HS-5 (cell line): Measurements from ENCODE around the gene KIAA1671.
"Not testable (repeated sequence)": the region's sequence is repeated elsewhere in the genome, so short reads cannot be mapped to it uniquely, and the experiment has no call there.

Experiments
- DNase-seq: peaks from one replicate; pipeline ENCODE4 v3.0.0-alpha.2; 2012; ENCODE audit warnings: low read depth

The KIAA1671 gene

DNA sequence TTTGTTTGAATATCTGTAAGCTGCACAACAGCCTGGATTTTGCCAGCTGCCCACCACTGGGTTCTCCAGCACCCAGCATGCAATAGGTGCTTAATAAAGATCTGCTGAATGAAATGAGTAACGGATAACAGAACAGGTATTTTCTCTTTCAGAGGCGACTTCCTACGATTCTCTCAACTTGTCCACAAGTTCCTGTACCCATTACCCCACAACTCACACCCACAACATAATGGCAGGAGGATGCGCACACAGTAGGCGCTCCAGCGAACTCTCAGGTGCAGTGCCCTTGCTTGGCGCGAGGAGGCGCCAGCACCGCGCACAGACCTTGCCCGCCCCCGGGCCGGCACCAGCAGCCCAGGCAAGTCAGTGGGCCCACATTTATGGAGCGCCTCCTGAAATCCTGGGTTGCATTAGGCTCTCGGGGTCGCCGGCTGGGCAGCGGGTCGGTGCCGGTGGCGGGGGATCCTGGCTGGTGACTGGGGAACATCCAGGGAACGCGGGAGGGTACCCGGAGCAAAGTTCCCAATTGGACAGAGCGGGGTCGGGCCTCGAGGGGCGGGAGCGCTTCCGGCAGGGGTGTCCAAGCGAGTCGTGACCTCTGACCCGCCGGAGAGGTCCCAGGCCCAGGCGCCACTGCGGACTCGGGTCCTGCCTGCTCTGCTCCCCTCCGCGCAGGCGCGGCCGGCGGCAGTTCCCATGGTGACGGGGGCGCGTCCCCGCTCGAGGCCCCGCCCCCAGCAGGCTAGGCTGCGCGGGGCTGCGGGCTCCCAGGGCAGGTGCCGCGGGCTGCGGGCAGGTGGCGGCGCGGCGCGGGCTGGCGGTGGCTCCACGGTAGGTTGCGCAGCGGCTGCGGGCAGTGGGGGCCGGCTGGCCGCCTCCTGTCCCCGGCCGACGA is at the start of gene KIAA1671:
TSS of gene KIAA1671 (plus strand) at position 775 of the 895 bp plus-strand sequence. CDS start 75,284 bp downstream, outside the sequence.
- DNase-seq = no peak

DNA sequence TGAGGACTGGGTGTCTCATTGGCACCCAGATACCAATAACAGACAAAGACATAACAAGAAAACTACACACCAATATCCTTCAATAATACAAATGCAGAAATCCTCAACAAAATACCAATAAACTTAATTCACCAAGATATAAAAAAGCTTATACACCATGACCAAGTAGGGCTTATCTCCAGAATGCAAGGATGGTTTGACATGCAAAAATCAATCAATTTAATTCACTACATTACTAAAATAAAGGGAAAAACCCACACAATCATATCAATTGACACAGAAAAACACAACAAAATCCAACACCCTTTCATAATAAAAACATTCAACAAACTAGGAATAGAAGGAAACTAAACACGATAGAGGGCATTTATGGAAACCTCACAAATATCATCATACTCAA is 46.6 kb upstream of the KIAA1671 start:
- no peak for DNase-seq

DNA sequence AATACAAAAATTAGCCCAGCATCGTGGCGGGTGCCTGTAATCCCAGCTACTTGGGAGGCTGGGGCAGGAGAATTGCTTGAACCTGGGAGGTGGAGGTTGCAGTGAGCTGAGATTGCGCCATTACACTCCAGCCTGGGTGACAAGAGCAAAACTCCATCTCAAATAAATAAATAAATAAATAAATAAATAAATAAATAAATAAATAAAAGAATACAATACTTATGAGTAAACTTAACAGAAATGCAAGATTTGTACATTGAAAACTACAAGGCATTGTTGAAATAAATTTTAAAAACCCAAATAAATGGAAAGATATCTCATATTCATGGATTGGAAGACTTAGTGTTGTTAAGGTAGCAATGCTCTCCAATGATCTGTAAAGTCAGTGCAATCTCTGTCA is 45.4 kb upstream of the KIAA1671 start:
- not testable (repeated sequence) for DNase-seq

DNA sequence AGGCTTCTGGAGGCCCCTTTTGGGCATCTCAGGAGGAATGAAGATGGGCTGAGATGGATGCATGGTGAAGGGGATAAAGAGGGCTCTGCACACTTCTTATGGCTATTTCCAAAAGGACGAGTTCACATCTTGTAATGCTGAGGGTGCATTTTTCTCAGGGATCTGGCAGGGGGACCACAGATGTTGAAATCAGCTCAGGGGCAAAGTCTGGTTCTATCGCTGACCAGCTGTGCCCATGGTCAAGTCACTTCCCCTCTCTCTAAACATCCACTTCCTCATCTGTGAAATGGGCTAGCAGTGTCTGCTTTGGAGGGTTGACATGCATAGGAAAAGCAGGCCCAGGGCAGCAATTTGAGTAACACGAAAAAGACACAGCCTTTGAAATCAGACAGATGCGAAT is 32.5 kb upstream of the KIAA1671 start:
- DNase-seq = no peak

DNA sequence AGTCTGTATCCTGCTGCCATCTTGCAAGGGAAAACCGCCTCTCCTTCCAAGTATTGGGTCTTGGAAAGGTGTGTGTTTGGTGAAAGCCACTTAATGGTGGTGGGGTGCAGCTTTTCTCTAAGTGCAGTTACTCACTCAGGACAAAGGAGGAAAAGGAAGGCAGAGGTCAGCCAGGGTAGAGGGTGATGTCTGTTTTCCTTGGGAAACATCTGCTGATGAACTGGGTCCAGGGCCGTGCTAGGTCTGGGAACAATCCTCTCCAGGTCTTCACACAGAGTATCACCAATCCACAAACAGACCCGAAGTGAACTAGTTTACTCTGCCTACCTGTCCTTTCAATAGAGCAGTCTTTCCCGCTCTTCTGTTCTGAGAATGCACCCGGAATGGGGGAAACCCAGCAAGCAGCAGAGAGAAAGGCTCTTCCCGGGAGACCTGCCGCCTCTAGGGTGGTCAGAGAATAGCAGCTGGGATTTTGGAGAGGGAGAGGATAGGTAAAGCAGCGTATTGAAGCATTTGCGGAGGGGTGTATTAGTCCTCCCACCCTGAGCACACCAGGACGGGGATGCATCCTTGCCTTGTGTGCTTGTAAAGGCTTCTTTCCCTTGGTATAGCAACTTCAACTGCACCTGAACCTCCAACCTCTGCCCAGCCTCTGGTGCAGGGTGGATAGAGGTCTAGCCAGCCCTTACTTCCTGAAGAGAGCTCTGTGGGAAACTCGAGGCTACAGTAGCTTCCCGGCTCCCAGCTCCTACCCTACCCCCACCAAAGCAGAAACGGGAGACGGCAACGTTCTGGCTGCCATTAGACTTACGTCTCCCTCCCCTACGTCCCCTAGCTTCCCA is 26.7 kb upstream of the KIAA1671 start:
- no peak for DNase-seq

DNA sequence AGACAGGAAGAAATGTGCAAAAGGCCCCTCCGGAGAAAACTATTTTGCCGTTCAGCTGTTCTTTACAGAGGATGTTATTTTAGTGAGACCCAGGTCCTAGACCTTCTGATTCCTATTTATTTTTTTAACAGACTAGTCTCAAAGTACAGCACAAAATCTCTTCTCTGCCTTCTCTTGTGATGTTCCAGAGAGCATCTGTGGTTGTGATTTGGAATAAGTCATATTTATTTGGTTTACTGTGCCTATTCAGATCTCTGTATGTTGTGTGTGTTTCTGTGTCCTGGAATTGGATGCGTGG is 26.1 kb upstream of the KIAA1671 start:
- DNase-seq = no peak

DNA sequence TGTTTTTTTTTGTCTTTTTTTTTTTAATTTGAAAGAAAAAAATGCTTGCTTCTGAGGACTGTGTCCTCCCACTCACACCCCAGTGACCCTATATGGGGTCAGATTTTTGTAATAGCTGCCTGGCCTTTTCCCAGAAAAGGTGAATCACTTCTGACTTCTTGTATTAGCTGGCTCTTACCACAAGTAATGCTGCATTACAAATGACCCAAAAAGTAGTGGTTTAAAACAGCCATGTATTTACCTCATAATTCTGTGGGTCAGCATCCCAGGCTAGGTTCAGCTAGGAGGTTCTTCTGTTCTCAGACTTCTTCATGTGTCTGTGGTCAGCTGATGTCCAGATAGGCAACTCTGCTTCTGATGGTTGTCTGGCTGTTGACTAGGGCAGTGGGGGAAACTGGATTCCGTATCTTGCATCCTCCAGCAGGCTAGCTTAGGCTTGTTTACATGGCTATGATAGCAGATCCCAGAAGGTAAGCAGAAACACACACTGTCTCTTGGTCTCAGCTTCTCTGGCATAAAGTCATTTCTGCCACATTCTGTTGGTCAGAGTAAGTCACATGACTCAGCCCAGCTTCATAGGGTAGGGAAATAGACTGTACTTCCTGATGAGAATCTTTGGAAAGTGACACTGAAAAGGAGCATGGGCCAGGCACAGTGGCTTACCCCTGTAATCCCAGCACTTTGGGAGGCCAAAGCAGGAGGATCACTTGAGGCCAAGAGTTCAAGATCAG is 25.5 kb upstream of the KIAA1671 start:
- DNase-seq = no peak

DNA sequence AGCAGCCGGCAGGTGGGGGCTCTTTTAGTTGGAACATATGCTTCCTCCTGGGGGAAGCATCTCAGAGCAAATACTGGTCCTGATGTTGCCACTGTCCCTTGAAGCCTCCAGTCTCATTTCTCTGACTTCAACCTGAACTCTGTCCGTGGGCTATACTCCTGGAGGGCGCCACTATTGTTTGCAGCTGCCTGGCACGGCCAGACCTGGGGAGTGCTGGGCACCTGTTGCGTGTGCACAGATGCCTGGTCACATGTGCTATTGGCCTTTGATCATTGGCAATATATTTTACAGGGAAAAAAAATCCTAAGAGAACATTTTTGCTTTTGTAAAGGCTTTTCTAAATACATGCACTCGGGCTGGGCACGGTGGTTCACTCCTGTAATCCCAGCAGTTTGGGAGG is 24.2 kb upstream of the KIAA1671 start:
- DNase-seq = no peak

DNA sequence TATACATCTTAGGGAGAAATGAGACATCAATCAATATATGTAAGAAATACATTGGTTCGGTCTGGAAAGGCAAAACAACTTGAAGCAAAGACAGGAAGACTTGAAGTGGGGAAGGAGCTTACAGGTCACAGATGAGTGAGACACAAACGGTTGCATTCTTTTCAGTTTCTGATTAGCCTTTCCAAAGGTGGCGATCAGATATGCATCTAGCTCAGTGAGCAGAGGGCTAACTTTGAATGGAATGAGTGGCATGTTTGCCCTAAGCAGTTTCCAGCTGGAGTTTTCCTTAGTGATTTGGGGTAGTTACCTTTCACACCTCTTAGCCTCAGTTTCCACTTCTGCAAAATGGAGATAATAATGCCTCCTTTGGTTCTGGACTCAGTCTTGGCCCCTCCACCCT is 21.8 kb upstream of the KIAA1671 start:
- no peak for DNase-seq

DNA sequence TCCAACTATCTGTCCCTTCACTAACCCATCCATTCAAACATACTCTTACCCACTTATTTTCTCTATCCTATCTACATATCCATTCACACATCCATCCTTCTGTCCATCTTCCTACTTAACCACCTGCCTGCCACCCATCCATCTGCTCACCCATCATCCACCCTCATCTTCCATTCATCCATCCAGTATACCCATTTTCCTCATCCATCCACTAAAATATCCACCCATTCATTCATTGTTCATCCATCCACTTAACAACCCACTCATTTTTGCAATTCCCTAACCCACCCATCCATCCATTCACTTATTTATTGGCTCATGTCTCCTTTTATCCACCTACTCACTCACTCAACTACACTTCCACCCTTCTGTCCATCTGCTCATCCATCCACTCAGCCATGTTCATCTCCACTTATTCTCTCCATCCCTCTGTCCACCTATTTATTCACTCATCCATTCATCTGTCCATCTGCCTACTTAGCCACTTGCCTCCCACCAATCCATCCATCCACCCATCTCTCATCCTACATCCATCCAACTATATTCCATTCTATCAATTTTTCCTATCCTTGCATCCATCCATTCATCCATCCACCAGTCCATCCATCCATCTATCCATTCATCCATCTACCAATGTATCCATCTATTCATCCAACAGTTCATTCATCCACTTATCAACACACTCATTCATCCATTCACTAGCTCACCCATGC is 16.6 kb upstream of the KIAA1671 start:
- no peak for DNase-seq

DNA sequence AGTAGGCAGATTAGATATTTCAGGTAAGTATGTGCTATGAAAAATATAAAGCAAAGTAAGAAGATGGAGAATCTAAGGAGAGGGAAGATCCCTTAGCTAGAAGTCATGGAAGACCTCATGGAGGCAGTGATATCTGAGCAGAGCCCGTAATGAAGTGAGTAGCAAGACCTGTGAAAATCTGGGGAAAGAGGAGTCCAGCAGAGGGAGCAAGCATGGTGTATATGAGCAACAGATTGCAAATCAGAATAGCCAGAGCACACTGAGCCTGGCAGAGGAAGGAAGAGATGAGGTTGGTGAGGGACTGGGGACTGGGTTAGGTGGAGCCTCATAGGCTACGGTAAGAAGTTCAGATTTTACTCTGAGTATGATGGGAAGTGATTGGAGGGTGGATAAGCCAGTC is 15.4 kb upstream of the KIAA1671 start:
- no peak for DNase-seq

DNA sequence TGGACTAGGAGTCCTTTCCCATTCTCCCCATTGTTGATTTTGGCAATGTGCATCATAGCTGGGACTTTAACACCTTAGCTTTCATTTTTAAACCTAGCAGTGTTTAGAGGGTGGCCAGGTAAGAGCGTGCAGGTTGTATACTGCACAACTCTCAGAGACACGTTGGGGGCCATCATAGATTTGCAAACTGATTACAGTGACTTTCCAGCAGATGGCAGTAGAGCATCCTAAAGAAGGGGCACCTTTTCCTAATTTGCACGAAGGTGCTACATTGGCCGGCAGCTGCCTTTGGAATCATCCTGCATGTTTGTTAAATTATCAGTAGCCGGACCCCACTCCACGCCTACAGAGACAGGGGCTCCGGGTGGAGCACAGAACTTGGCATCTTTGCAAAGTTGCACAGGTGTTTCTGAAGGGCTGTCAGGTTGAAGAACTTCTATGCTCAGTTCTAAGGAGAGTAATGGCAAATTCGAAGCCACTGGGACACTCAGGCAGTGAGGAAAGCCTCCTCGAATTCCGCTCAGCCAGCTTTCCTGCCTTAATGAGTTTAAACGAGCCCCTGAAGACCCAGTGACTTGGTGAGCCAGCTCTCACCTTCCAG is 13.7 kb upstream of the KIAA1671 start:
- no peak for DNase-seq

DNA sequence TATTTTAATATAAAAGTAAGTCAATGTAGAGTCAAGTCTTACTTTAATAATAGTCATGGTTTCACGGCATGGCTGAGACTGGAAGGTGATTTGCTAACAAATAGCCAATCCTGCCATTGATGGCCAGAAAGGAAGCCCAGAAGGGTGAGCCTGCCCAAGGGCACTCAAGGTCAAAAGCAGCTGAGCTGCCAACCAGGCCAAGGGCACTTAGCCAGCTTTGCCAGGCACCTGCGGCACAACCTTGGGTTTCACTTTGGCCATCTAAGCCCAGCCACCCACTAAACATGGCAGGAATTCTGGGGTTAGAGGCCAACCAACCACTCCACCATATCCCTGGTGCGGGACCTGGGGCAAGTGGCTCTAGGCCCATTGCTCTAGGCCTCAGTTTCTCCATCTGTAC is 10.2 kb upstream of the KIAA1671 start:
- no peak for DNase-seq

DNA sequence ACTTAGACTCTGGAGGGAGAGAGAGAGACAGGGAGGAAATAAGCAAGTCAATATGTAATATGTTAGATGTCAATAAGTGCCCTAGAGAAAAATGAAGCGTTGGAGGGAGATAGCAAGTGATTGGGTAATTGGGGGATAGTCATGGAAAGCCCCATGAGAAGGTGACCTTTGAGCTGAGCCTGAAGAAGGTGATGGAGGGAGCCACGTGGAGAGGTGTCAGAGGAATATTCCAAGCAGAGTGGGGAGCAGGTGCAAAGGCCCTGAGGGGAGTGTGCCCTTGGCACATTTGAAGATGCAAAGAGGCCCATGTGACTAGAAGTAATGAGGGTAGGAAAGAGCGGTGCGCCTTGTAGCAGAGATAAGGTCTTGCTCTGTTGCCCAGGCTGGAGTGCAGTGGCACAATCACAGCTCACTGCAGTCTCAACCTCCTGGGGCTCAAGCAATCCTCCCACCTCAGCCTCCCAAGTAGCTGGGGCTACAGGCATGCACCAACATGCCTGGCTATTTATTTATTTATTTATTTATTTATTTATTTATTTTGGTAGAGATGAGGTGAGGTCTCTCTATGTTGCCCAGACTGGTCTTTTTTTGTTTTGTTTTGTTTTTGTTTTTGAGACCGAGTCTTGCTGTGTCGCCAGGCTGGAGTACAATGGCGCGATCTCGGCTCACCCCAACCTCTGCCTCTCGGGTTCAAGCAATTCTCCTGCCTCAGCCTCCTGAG is 8.1 kb upstream of the KIAA1671 start:
- no peak for DNase-seq

DNA sequence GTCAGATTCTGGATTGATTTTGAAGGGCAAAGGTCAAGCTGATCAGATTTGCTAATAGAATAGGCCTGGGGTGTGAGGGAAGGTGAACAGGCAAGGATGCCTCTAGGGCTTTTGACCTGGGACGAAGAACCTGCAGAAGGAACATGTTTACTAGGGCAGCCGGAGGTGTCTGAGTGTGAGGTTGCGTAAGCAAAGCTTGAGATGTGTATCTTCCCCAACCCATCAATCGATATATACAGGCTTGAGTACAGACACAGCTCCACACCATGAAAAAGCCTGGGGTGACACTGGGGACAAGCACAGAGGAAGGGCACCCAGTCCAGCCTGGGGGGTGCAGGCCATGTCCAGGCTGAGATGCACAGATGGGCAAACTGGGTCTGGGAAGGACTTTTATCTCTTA is 7.1 kb upstream of the KIAA1671 start:
- no peak for DNase-seq

DNA sequence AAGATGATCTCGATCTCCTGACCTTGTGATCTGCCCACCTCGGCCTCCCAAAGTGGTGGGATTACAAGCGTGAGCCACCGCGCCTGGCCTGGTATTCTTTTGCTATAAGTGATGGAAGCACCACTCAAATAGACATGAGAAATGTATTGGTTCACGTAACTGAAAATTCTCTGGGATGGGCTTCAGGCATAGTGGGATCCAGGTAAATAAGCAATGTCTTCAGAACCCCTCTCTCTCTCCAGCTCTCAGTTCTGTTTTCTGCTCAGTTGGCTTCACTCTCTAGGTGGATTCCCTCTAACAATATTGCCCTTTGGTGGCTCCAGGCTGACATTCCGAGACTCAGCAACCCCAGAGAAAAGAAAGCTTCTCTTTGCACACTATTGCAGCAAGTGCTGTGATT is 5.1 kb upstream of the KIAA1671 start:
- no peak for DNase-seq

DNA sequence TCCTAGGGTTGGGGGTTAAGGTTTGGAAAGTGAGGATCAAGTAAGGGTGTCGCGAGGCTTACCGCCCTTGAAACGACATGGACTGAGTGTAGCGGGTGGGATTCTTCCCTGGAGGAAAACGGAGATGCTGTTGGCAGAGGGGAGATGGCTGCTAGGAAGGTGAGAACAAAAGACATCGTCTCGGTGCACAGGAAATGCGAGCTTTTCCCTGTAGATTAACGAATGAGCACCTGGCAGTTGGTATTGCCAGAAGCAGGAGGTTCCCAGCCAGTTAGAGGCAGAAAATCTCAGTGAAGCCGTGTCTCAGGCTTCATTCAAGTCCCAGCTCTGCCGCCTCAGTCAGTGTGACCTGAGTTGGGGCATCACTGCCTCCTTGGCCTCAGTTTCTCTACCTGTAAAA is 4.6 kb upstream of the KIAA1671 start:
- DNase-seq = no peak

DNA sequence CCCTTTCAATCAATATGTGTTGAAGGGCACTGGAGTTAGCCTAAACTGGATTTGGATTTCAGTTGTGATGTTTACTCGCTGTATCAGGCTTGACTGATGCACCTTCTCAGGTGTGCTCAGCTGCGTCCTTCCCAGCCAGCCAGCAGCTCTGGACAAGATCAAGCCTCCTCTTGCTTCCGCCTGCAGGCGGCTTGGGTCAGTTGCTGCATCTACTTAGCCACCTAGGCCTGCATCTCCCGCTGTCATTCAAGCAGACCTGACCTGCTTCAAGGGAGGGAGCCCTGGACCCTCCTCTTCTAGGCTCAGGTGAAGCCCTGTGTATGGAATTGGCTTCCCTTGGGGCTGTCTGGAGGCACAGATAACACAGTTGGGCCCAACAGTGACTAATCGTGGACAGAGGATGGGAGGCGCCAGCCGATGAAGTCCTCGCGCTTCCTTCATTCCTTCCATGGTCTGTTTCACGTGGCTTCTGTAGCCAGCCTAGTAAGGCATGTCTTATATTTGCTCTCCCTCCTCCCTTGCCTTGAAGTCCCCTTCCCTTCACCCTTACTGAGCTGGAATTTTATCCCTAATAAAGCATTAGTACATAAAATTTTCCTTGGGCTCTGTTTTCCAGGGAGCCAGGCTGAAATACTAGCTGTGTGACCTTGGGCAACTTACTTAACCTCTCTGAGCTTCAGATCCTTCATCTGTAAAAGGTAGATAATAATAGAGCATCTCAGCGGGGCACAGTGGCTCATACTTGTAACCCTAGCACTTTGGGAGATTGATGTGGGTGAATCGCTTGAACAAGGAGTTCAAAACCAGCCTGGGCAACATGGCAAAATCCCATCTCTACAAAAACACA is 3.9 kb upstream of the KIAA1671 start:
- no peak for DNase-seq

DNA sequence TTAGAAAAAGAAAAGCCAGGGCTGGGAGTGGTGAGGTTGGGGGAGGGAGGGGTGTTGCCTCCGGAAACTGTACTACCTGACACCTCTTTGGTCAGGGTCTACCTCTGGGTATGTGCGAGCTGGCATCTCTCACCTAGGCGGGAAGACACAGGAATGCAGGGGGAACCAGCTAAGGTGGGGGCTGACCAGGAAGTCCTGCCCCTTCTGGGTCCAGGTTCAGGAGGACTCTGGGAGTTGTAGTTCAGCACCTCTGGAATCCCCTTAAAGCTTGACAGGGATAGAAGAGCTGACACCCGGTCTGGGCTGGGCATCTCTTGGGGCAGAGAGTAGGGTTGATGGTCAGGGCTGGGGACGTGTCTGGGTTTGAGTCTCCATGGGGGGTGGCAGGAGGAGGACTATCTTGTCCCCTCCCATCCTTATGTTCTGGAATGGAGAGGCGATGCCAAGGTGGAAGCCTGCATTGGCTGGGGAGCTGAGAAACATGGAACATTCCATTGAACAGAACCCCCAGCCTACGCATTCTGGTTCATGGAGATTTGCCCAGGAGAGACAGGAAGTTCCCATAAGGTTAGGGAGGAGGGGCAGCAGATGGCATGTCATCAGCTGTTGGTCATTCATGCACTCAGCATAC is 2.1 kb upstream of the KIAA1671 start:
- no peak for DNase-seq
